GM06990 (cell line): Measurements from ENCODE around the gene AZGP1.

ENCODE experiments used
- DNase-seq: peaks from one replicate; pipeline ENCODE4 v3.0.0-alpha.2; 2011; ENCODE audit not compliant: insufficient read length; ENCODE audit errors: extremely low read depth
- H3K27me3 ChIP-seq: replicated peaks from 2 replicates; pipeline ENCODE4 v1.6.0; 2011; ENCODE audit warnings: low read length; ENCODE audit not compliant: control insufficient read depth, insufficient read depth
- H3K36me3 ChIP-seq: 2 replicates; pipeline ENCODE4 v1.5.1; 2011; ENCODE audit warnings: low read length; ENCODE audit not compliant: control insufficient read depth, insufficient read depth
- H3K4me3 ChIP-seq: replicated peaks from 2 replicates; pipeline ENCODE4 v1.5.1; 2011; ENCODE audit warnings: low read depth, mild to moderate bottlenecking, control low read depth, low read length
- TF ChIP-seq, protein P1 (sequence below): IDR thresholded peaks from 2 replicates; pipeline ENCODE4 v1.5.1; 2011; ENCODE audit warnings: low read length, control low read depth, mild to moderate bottlenecking, inconsistent platforms; ENCODE audit not compliant: insufficient read depth, poor library complexity, severe bottlenecking

The AZGP1 gene

DNA sequence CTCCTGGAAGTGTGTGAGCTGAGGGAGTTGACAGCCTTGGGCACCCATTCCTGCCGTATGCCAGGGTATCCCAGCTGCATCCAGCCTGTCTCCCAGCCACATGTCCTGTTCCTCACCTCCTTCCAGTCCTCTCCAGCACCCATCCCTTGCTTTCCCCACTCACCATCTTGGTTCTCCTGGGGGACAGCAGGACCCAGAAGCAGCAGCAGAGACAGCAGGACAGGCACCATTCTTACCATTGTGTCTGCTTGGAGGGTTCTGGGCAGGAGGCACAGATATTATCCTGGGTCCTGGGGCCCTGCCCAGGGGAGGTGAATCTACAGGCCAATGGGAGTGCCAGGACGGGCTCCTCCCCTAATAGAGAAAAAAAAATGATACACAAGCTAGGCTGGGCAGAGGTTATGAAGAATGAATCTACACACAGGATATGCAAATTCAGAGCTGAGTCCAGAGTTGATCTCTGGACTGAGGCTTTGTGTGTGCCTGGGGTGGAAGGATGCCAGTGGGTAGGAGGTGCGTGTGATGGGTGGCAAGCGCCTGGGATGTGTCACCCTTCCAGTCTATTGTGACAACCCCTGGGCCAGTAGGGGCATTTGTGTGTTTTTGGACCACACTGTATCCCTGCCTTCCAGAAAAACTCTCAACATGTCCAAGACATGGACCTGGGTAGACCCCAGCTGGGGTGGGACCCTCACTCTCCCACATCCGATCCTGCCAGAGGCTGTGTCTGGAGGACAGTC is at the start of gene AZGP1:
Gene AZGP1, minus strand, starts transcription at position 250 of the 740 bp plus-strand sequence. Its CDS starts 11 bp downstream, at position 239.
- Histone ChIP-seq H3K27me3 (no peaks in the 10 kb centered on the region), H3K36me3 (no peaks in the 10 kb centered on the region), H3K4me3 (no peak within 1 kb of the TSS)
- DNase-seq: no peak
- TF ChIP-seq, protein P1, sequence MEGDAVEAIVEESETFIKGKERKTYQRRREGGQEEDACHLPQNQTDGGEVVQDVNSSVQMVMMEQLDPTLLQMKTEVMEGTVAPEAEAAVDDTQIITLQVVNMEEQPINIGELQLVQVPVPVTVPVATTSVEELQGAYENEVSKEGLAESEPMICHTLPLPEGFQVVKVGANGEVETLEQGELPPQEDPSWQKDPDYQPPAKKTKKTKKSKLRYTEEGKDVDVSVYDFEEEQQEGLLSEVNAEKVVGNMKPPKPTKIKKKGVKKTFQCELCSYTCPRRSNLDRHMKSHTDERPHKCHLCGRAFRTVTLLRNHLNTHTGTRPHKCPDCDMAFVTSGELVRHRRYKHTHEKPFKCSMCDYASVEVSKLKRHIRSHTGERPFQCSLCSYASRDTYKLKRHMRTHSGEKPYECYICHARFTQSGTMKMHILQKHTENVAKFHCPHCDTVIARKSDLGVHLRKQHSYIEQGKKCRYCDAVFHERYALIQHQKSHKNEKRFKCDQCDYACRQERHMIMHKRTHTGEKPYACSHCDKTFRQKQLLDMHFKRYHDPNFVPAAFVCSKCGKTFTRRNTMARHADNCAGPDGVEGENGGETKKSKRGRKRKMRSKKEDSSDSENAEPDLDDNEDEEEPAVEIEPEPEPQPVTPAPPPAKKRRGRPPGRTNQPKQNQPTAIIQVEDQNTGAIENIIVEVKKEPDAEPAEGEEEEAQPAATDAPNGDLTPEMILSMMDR: no peak

DNA sequence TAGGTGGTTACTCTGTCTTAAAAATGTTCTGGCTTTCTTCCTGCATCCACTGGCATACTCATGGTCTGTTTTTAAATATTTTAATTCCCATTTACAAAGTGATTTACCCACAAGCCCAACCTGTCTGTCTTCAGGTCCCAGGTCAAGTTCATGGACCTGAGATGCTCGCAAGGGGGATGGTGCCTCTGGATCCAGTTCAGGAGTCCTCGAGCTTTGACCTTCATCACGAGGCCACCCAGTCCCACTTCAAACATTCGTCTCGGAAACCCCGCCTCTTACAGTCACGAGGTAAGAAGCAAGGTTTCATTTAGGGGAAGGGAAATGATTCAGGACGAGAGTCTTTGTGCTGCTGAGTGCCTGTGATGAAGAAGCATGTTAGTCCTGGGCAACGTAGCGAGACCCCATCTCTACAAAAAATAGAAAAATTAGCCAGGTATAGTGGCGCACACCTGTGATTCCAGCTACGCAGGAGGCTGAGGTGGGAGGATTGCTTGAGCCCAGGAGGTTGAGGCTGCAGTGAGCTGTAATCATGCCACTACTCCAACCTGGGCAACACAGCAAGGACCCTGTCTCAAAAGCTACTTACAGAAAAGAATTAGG is 48.3 kb upstream of the AZGP1 start:
- Histone ChIP-seq H3K36me3 (peaks cover 23% of the 10 kb centered on the region), H3K27me3 (no peaks in the 10 kb centered on the region), H3K4me3 (no peak overlapping the region)
- no peak for DNase-seq
- TF ChIP-seq, protein P1: no peak

GRCh38 chr7:100023526-100023925 is 47.7 kb upstream of the AZGP1 start:
- TF ChIP-seq, protein P1: no peak
- no peak overlapping the region for H3K4me3 ChIP-seq
- peaks cover 23% of the 10 kb centered on the region for H3K36me3 ChIP-seq
- no peak for DNase-seq
- no peaks in the 10 kb centered on the region for H3K27me3 ChIP-seq

- peaks cover 23% of the 10 kb centered on the region for H3K36me3 ChIP-seq
- no peak for DNase-seq
- TF ChIP-seq, protein P1: no peak
- no peak overlapping the region for H3K4me3 ChIP-seq
- no peaks in the 10 kb centered on the region for H3K27me3 ChIP-seq
Measured at GRCh38 chr7:100022621-100023020, 46.8 kb upstream of the AZGP1 start.

GRCh38 chr7:100021297-100021696 is 45.5 kb upstream of the AZGP1 start:
- Histone ChIP-seq H3K36me3 (peaks cover 19% of the 10 kb centered on the region), H3K27me3 (no peaks in the 10 kb centered on the region), H3K4me3 (no peak overlapping the region)
- no peak for DNase-seq
- TF ChIP-seq, protein P1: no peak
